ENCODE measurements around the gene HJURP. TPM values are rescaled to one million over a fixed set of nuclear protein-coding genes. Genes with fewer than 3 reads are reported as not detected.

Gene HJURP
- total RNA-seq, 1 donor from 2014 or later = under 0.01 TPM

GRCh38 chr2:233816771-233817170, 37.6 kb downstream of the HJURP start:
- FAIRE-seq (peak; percentile 70), DNase-seq (ENCODE audit: low read depth) (no peak)
- Histone ChIP-seq H3K27me3 (ENCODE audit: control insufficient read depth, insufficient read depth, low read length) (peaks cover 2% of the 10 kb centered on the region), H3K4me3 (ENCODE audit: low read depth, low read length) (no peak overlapping the region), H3K36me3 (ENCODE audit: control insufficient read depth, insufficient read depth, low read length) (no peaks in the 10 kb centered on the region)
- no peak for TF ChIP-seq CTCF (IDR thresholded peaks at IDR 0.05; ENCODE audit: insufficient read depth, low read length, severe bottlenecking)

- Histone ChIP-seq H3K27me3 (ENCODE audit: control insufficient read depth, insufficient read depth, low read length) (peaks cover 2% of the 10 kb centered on the region), H3K36me3 (ENCODE audit: control insufficient read depth, insufficient read depth, low read length) (no peaks in the 10 kb centered on the region), H3K4me3 (ENCODE audit: low read depth, low read length) (no peak overlapping the region)
- TF ChIP-seq CTCF (IDR thresholded peaks at IDR 0.05; ENCODE audit: insufficient read depth, low read length, severe bottlenecking) = no peak
- FAIRE-seq (no peak), DNase-seq (ENCODE audit: low read depth) (no peak)
Measured at GRCh38 chr2:233816334-233816733, 38.0 kb downstream of the HJURP start.

DNA sequence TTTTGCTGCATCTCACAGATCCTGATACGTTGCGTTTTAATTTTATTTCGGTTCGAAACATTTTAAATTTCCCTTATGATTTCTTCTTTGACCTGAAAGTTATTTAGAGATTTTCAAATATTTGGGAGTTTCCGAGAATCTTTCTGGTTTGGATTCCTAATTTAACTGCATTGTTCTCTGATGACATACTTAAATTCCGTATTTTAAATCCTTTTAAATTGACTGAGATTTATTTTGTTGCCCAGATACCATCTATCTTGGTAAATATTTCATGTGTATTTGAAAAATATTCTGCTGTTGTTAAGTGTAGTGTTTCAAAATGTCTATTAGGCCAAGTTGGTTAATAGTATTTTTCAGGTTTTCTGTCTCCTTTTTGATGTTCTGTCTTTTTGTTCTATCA, 38.5 kb downstream of the HJURP start:
- H3K36me3 ChIP-seq (ENCODE audit: control insufficient read depth, insufficient read depth, low read length) = no peaks in the 10 kb centered on the region
- H3K27me3 ChIP-seq (ENCODE audit: control insufficient read depth, insufficient read depth, low read length) = peaks cover 2% of the 10 kb centered on the region
- DNase-seq (ENCODE audit: low read depth) (no peak), FAIRE-seq (no peak)
- no peak for TF ChIP-seq CTCF (IDR thresholded peaks at IDR 0.05; ENCODE audit: insufficient read depth, low read length, severe bottlenecking)
- no peak overlapping the region for H3K4me3 ChIP-seq (ENCODE audit: low read depth, low read length)

GRCh38 chr2:233814056-233814835, 40.1 kb downstream of the HJURP start:
- H3K27me3 ChIP-seq (ENCODE audit: control insufficient read depth, insufficient read depth, low read length) = peaks cover 2% of the 10 kb centered on the region
- FAIRE-seq = no peak
- no peak overlapping the region for H3K4me3 ChIP-seq (ENCODE audit: low read depth, low read length)
- peak; percentile 29 for DNase-seq (ENCODE audit: low read depth)
- no peaks in the 10 kb centered on the region for H3K36me3 ChIP-seq (ENCODE audit: control insufficient read depth, insufficient read depth, low read length)
- TF ChIP-seq CTCF (IDR thresholded peaks at IDR 0.05; ENCODE audit: insufficient read depth, low read length, severe bottlenecking) = no peak

- no peak overlapping the region for H3K4me3 ChIP-seq (ENCODE audit: low read depth, low read length)
- no peak for TF ChIP-seq CTCF (IDR thresholded peaks at IDR 0.05; ENCODE audit: insufficient read depth, low read length, severe bottlenecking)
- DNase-seq (ENCODE audit: low read depth) (no peak), FAIRE-seq (no peak)
- H3K27me3 ChIP-seq (ENCODE audit: control insufficient read depth, insufficient read depth, low read length) = peaks cover 4% of the 10 kb centered on the region
- no peaks in the 10 kb centered on the region for H3K36me3 ChIP-seq (ENCODE audit: control insufficient read depth, insufficient read depth, low read length)
Measured at GRCh38 chr2:233813236-233814055, 40.9 kb downstream of the HJURP start.
